Gastroesophageal sphincter (tissue), 3 donors: Measurements from ENCODE around the gene TMEM100.

Experiments used
- CTCF ChIP-seq, 4 experiments: fragments of 200-600 bp in 2 of 4; fragments of 450-650 bp in 2 of 4; sonication (generic) in 1 of 4; IDR thresholded peaks; one replicate each; pipeline ENCODE4 v1.5.1; 2017 to 2019; ENCODE audit warnings: antibody characterized with exemption in 4 of 4, mild to moderate bottlenecking in 2 of 4, moderate library complexity in 2 of 4
- POLR2A ChIP-seq, 2 donors: fragments of 450-650 bp; IDR thresholded peaks; one replicate each; pipeline ENCODE4 v1.6.1; 2017; ENCODE audit warnings: antibody characterized with exemption in 2 of 2, mild to moderate bottlenecking in 2 of 2, moderate library complexity in 1 of 2
- POLR2AphosphoS5 ChIP-seq: sonication (generic); formaldehyde crosslinking; IDR thresholded peaks from one replicate; pipeline ENCODE4 v1.6.1; 2017; ENCODE audit warnings: antibody characterized with exemption

- TF ChIP-seq CTCF (IDR thresholded peaks at IDR 0.05) (no peak), POLR2A (IDR thresholded peaks at IDR 0.05) (no peak), POLR2AphosphoS5 (no peak)
These were observed 5.7 kb upstream of the TMEM100 start for GRCh38 chr17:55728361-55728760.
